Spleen (tissue), 7 donors: ENCODE results near the gene POLR3C.

Experiments used
- POLR2A ChIP-seq, 3 donors: fragments of 450-650 bp; IDR thresholded peaks; one replicate each; pipeline ENCODE4 v1.5.1; 2017; ENCODE audit warnings: antibody characterized with exemption in 3 of 3, mild to moderate bottlenecking in 1 of 3
- POLR2AphosphoS5 ChIP-seq, 3 donors: sonication (generic); formaldehyde crosslinking; IDR thresholded peaks; one replicate each; pipeline ENCODE4 v1.5.1; 2017; ENCODE audit warnings: antibody characterized with exemption in 3 of 3
- TF ChIP-seq, protein P1 (sequence below), 11 experiments: fragments of 200-600 bp in 7 of 11; fragments of 450-650 bp in 4 of 11; sonication (generic) in 4 of 11; IDR thresholded peaks in 8 of 11; conservative IDR thresholded peaks in 3 of 11; 1 replicate in 7 of 11; 2 replicates in 4 of 11; pipeline versions ENCODE4 v1.4.0 to v1.8.0; 2016 to 2021; ENCODE audit warnings: antibody characterized with exemption in 11 of 11, inconsistent platforms in 4 of 11, mild to moderate bottlenecking in 1 of 11
- donor health status: DM: no; HTN: no; CAD: no; lungs with moderate emphysema.
- donor health status: DM: no; HTN: no; CAD: no.
- donor health status: DM: no; HTN: no; CAD: no.

DNA sequence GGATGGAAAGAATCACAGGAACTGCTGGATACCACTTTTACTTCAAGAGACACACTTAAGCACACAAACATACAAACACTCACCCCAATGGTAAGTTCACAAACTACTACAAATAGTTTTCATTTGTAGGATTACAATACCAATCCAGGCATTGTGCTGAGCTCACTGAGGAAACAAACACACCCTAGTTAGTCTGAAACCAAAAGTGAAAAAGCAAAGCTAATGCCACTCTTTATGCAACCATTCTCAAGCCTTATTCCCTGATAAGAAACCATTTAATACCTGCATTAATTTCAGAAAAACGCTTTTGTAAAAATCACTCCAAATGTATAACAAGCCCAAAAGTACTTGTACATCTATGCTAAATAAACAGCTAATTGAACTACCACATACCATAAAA is 38.5 kb upstream of the POLR3C start:
- TF ChIP-seq, protein P1, sequence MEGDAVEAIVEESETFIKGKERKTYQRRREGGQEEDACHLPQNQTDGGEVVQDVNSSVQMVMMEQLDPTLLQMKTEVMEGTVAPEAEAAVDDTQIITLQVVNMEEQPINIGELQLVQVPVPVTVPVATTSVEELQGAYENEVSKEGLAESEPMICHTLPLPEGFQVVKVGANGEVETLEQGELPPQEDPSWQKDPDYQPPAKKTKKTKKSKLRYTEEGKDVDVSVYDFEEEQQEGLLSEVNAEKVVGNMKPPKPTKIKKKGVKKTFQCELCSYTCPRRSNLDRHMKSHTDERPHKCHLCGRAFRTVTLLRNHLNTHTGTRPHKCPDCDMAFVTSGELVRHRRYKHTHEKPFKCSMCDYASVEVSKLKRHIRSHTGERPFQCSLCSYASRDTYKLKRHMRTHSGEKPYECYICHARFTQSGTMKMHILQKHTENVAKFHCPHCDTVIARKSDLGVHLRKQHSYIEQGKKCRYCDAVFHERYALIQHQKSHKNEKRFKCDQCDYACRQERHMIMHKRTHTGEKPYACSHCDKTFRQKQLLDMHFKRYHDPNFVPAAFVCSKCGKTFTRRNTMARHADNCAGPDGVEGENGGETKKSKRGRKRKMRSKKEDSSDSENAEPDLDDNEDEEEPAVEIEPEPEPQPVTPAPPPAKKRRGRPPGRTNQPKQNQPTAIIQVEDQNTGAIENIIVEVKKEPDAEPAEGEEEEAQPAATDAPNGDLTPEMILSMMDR (IDR thresholded peaks at IDR 0.05 in 8 of 11, conservative IDR thresholded peaks at IDR 0.05 in 3 of 11), result no peak
- TF ChIP-seq POLR2AphosphoS5 (IDR thresholded peaks at IDR 0.05) (no peak), POLR2A (IDR thresholded peaks at IDR 0.05) (no peak)
